ENCODE data around the gene PCDHGB5.
A peak's percentile ranks its signal among the peaks of the same experiment; 100 is the strongest.
"Not testable (repeated sequence)": the region's sequence is repeated elsewhere in the genome, so short reads cannot be mapped to it uniquely, and the experiment has no call there.

The PCDHGB5 gene

GRCh38 chr5:141412854-141413539 lies 15.2 kb downstream of the PCDHGB5 start, which contains the start of gene PCDHGA10:
Gene PCDHGA10, plus strand, starts transcription at chr5:141412987. Its CDS starts 189 bp downstream, at chr5:141413176.
- ATAC-seq, result peak; percentile 71 to 75

- ATAC-seq, result no peak
These were observed 15.9 kb downstream of the PCDHGB5 start for GRCh38 chr5:141413540-141414069.

GRCh38 chr5:141414548-141415274 lies 17.0 kb downstream of the PCDHGB5 start:
- ATAC-seq, result not testable (repeated sequence)

GRCh38 chr5:141415275-141415618 lies 17.5 kb downstream of the PCDHGB5 start:
- not testable (repeated sequence) for ATAC-seq

- peak; percentile 31 to 58 for ATAC-seq
These were observed 19.9 kb downstream of the PCDHGB5 start, which contains the start of gene PCDHGB7 for GRCh38 chr5:141417494-141418172. Gene PCDHGB7, plus strand, starts transcription at chr5:141417677. Its CDS starts 183 bp downstream, at chr5:141417860.

DNA sequence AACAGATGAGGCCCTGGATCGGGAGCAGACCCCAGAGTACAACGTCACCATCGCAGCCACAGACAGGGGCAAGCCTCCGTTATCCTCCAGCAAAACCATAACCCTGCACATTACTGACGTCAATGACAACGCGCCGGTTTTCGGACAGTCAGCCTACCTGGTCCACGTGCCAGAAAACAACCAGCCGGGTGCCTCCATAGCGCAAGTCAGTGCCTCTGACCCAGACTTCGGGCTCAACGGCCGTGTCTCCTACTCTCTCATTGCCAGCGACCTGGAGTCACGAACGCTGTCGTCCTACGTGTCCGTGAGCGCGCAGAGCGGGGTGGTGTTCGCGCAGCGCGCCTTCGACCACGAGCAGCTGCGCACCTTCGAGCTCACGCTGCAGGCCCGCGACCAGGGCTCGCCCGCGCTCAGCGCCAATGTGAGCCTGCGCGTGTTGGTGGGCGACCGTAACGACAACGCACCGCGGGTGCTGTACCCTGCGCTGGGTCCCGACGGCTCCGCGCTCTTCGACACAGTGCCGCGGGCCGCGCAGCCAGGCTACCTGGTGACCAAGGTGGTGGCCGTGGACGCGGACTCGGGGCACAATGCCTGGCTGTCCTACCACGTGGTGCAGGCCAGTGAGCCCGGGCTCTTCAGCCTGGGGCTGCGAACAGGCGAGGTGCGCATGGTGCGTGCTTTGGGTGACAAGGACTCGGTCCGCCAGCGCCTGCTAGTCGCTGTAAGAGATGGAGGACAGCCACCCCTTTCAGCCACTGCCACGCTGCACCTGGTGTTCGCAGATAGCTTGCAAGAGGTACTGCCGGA lies 21.5 kb downstream of the PCDHGB5 start:
- no peak for ATAC-seq

- no peak for ATAC-seq
These were observed 23.2 kb downstream of the PCDHGB5 start, which contains the start of gene PCDHGA11 for GRCh38 chr5:141420855-141421488. Gene PCDHGA11, plus strand, starts transcription at chr5:141421051. Its CDS starts 177 bp downstream, at chr5:141421228.

DNA sequence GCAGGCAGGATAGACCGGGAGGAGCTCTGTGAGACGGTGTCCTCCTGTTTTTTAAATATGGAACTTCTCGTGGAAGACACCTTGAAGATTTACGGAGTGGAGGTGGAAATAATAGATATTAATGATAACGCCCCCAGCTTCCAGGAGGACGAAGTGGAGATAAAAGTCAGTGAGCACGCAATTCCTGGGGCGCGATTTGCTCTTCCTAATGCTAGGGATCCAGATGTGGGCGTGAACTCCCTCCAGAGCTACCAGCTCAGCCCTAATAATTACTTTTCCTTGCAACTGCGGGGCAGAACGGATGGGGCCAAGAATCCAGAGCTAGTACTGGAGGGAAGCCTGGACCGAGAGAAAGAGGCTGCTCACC lies 23.7 kb downstream of the PCDHGB5 start:
- ATAC-seq, result no peak

GRCh38 chr5:141422742-141423291 lies 25.1 kb downstream of the PCDHGB5 start:
- no peak for ATAC-seq

DNA sequence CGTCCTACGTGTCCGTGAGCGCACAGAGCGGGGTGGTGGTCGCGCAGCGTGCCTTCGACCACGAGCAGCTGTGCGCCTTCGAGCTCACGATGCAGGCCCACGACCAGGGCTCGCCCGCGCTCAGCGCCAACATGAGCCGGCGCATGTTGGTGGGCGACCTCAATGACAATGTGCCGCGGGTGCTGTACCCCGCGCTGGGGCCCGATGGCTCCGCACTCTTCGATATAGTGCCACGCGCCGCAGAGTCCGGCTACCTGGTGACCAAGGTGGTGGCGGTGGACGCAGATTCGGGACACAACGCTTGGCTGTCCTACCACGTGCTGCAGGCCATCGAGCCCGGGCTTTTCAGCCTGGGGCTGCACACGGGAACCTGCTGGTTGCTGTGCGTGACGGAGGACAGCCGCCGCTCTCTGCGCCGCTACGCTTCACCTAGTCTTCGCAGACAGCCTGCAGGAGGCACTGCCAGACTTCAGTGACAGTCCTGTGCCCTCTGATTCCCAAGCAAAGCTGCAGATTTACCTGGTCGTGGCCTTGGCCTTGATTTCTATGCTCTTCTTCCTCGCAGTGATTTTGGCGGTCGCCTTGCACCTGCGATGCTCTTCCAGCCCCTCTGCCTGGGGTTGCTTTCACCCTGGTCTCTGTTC lies 30.2 kb downstream of the PCDHGB5 start:
- no peak for ATAC-seq

DNA sequence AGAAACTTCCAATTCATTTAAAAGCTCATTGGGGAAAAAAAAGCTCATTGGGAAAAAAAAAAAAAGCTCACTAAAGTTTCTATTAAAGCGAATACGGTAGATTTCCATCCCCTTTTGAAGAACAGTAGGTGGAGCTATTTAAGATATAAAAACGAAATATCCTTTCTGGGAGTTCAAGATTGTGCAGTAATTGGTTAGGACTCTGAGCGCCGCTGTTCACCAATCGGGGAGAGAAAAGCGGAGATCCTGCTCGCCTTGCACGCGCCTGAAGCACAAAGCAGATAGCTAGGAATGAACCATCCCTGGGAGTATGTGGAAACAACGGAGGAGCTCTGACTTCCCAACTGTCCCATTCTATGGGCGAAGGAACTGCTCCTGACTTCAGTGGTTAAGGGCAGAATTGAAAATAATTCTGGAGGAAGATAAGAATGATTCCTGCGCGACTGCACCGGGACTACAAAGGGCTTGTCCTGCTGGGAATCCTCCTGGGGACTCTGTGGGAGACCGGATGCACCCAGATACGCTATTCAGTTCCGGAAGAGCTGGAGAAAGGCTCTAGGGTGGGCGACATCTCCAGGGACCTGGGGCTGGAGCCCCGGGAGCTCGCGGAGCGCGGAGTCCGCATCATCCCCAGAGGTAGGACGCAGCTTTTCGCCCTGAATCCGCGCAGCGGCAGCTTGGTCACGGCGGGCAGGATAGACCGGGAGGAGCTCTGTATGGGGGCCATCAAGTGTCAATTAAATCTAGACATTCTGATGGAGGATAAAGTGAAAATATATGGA lies 32.8 kb downstream of the PCDHGB5 start, which contains the start of gene PCDHGA12:
TSS of gene PCDHGA12 (plus strand) at position 176 of the 782 bp plus-strand sequence. CDS start at position 429, 253 bp downstream.
- ATAC-seq, result no peak

- no peak for ATAC-seq
These were observed 33.5 kb downstream of the PCDHGB5 start for GRCh38 chr5:141431286-141431685.

GRCh38 chr5:141432308-141432707 lies 34.6 kb downstream of the PCDHGB5 start:
- not testable (repeated sequence) for ATAC-seq

- not testable (repeated sequence) for ATAC-seq
These were observed 35.0 kb downstream of the PCDHGB5 start for GRCh38 chr5:141432726-141433125.

DNA sequence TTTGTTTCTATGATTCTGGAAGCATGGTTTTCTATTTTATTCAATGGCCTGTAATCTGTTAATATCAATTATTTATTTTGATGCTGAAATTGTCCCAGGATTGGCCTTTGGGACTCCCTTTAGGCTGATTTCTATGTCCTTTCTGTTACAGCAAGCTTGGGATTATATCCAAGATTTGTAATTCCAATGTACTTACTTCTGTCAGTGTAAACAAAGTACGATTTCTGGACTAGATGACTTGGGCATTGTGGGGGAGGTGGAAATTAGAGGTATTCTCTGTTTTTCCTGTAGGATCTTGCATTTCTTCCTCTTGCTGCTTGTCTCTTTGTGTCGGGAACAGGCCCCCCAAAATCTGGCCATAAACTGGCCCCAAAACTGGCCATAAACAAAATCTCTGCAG lies 36.3 kb downstream of the PCDHGB5 start:
- no peak for ATAC-seq

DNA sequence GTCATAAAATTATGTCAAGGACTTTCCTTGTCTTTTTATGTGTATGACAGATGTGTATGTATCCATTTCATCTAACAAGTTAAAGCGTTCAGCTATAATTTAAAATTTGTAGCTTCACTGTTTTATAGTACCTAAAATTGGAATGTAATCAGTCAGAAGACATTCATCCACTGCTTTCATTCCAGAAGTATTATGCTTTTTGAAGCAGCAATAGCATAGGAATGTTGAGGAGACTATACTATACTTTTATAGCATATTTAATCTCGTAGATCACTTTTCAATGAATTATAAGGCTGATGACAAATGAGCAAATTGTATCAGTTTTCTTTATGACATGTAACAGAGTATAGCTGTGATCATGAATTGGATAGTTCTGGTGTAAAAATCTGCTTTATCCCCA lies 39.5 kb downstream of the PCDHGB5 start:
- no peak for ATAC-seq

- no peak for ATAC-seq
These were observed 41.8 kb downstream of the PCDHGB5 start for GRCh38 chr5:141439411-141440141.

- no peak for ATAC-seq
These were observed 42.6 kb downstream of the PCDHGB5 start for GRCh38 chr5:141440341-141440740.

- no peak for ATAC-seq
These were observed 43.9 kb downstream of the PCDHGB5 start for GRCh38 chr5:141441571-141442170.
